ENCODE measurements around the gene TSPAN5.

- no peak for TF ChIP-seq CTCF (IDR thresholded peaks at IDR 0.05; ENCODE audit: poor library complexity, severe bottlenecking)
- no peak for TF ChIP-seq MXI1 (conservative IDR thresholded peaks at IDR 0.05; ENCODE audit: poor library complexity, severe bottlenecking)
Measured at GRCh38 chr4:98641906-98642668, 16.3 kb downstream of the TSPAN5 start.

Data from neural cell (in vitro differentiated cells).